ENCODE measurements around the gene PIP5K1C.

PIP5K1C gene

DNA sequence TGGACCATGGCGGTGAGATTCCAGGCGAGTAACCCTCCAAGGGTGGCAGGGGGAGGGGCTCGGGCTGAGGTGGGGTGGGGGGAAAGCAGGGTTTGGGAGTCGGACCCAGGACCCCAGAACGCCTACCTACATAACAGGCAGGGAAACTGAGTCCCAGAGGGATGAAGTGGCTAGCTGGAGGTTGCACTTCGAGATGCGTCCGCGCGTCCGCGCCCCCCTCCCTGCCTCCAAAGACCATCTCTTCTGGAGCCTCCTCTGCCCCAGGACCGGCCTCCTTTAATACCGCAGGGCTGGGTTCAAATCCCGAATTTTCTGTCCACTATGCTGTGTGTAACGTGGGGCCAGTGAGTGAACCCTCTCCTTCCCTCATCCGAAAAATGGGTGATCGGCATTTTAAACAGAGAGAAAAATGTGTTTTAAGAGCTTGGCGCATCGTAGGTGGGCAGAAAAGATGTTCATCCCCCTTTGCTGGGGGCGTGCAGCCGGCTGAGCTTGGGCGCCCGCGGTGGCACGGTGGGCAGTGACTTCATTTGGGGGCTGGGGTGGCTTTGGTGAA is 21.7 kb upstream of the PIP5K1C start:
- no peak overlapping the region for H3K27ac ChIP-seq

DNA sequence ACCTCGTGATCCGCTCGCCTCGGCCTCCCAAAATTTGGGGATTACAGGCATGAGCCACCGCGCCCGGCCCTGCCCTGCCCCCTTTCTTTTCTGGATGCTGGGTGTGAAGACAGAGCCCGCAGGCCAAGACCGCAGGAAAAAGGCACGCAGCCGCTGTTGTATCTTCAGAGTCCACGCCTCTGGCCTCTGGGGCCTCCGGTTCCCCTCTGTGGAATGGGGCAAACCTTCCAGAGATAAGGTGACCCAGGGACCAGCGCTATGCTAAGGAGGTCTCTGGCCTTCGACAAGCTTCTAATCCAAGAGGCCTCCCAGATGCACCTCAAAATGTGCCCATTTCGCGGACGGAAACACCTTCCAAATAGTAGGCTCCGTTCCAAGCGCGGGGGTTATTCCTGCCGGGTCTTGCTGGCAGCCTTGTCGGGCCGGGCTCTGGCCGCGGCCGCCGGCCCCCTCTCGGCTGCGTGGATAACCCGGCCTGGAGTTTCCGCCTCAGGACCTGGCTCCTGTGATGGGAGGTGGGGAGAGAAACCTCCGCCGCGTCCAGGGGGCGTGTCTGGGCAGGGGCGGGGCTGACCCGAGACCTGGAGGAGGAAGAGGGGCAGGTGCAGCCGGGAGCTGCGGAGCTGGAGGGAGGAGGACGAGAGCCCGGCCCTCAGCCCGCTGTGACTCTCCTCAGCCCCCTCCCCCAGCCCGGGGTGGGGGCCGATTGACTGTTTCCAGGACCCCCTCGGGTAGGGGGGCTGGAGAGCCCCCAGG is 21.0 kb upstream of the PIP5K1C start:
- TF ChIP-seq, protein P1, sequence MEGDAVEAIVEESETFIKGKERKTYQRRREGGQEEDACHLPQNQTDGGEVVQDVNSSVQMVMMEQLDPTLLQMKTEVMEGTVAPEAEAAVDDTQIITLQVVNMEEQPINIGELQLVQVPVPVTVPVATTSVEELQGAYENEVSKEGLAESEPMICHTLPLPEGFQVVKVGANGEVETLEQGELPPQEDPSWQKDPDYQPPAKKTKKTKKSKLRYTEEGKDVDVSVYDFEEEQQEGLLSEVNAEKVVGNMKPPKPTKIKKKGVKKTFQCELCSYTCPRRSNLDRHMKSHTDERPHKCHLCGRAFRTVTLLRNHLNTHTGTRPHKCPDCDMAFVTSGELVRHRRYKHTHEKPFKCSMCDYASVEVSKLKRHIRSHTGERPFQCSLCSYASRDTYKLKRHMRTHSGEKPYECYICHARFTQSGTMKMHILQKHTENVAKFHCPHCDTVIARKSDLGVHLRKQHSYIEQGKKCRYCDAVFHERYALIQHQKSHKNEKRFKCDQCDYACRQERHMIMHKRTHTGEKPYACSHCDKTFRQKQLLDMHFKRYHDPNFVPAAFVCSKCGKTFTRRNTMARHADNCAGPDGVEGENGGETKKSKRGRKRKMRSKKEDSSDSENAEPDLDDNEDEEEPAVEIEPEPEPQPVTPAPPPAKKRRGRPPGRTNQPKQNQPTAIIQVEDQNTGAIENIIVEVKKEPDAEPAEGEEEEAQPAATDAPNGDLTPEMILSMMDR (IDR thresholded peaks at IDR 0.05) = no peak
- peak; percentile 78 for DNase-seq (ENCODE audit: low spot score)
- H3K4me3 ChIP-seq = peak overlapping the region; percentile 40
- no peak overlapping the region for H3K27ac ChIP-seq

More for the DNA sequence above, 21.7 kb upstream of the PIP5K1C start:
- no peak for DNase-seq (ENCODE audit: low spot score)
- TF ChIP-seq, protein P1 (IDR thresholded peaks at IDR 0.05) = no peak
- peak overlapping the region; percentile 40 for H3K4me3 ChIP-seq

- no peak for DNase-seq (ENCODE audit: low spot score)
- TF ChIP-seq, protein P1 (IDR thresholded peaks at IDR 0.05) = no peak
- no peak overlapping the region for H3K4me3 ChIP-seq
- H3K27ac ChIP-seq = no peak overlapping the region
Measured at GRCh38 chr19:3720349-3720917, 20.2 kb upstream of the PIP5K1C start.

DNA sequence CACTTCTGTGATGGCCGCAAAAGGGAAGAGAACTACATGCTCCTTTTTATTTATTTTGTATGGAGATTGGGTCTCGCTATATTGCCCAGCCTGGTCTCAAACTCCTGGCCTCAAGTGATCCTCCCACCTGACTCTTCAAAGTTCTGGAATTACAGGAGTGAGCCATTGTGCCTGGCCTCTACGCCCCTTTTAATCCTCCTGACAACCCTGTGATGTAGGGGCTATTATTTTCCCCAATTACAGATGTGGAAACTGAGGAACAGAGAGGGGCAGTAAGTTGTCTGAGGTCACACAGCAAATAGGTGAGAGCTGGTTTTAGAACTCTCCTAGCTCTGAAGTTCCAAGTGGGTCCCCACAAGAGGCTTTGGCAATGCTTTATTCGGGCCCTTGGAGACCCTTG is 19.6 kb upstream of the PIP5K1C start:
- TF ChIP-seq, protein P1 (IDR thresholded peaks at IDR 0.05) = no peak
- Histone ChIP-seq H3K4me3 (no peak overlapping the region), H3K27ac (no peak overlapping the region)
- no peak for DNase-seq (ENCODE audit: low spot score)

GRCh38 chr19:3716147-3716668 is 15.9 kb upstream of the PIP5K1C start:
- TF ChIP-seq, protein P1 (IDR thresholded peaks at IDR 0.05) = no peak
- no peak for DNase-seq (ENCODE audit: low spot score)
- no peak overlapping the region for H3K4me3 ChIP-seq
- no peak overlapping the region for H3K27ac ChIP-seq

- H3K4me3 ChIP-seq = no peak overlapping the region
- TF ChIP-seq, protein P1 (IDR thresholded peaks at IDR 0.05) = no peak
- no peak overlapping the region for H3K27ac ChIP-seq
- no peak for DNase-seq (ENCODE audit: low spot score)
Measured at GRCh38 chr19:3712663-3713611, 12.7 kb upstream of the PIP5K1C start.
